ENCODE results near the gene TCL1A. TPM values are rescaled to one million over a fixed set of nuclear protein-coding genes. Genes with fewer than 3 reads are reported as not detected.
"Not testable (repeated sequence)": the region's sequence is repeated elsewhere in the genome, so short reads cannot be mapped to it uniquely, and the experiment has no call there.

Gene TCL1A, protein sequence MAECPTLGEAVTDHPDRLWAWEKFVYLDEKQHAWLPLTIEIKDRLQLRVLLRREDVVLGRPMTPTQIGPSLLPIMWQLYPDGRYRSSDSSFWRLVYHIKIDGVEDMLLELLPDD
- not detected for total RNA-seq

DNA sequence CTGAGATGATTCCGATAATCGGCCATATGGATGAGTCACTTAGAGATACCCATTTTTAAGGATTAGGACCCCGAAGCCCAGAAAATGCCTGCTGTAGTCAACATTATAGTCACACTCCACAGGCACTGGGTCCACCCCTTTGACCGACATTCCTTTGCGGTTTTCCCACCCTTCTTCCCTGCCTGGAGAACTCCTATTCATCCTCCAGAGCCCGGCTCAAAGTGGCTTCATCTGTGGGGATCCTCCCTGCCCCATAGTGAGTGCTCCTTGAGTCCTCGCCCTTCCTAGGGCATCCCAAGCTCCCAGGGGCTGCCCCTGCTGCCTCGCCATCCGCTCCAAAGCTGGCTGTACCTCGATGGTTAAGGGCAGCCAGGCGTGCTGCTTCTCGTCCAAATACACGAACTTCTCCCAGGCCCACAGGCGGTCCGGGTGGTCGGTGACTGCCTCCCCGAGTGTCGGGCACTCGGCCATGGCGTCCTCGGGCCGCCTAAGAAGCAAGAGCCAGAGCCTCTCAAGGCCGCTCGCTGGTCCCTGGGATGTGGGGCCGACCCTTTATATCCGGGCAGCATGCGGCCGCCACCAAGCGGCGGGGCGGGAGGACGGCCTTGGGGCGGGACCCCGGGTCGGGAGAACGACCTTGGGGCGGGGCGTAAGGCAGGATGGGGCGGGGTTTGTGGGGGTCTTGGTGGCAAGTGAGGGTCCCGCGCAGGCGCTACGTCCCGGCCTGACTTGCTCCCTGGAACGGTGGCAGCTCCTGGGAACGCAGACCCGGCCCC is at the start of gene TCL1A:
TCL1A (minus strand) TSS at position 530 of the 776 bp plus-strand sequence; CDS start at position 471, 59 bp downstream.
- ChIA-PET POLR2A (no interaction called here), CTCF (no interaction called here)
- Mint-ChIP-seq H3K4me1 (no peaks in the 10 kb centered on the region), H3K27ac (no peak within 1 kb of the TSS), H3K27me3 (peaks cover 12% of the 10 kb centered on the region), H3K36me3 (ENCODE audit: low read depth) (no peaks in the 10 kb centered on the region), H3K4me3 (no peak within 1 kb of the TSS), H3K9me3 (no peaks in the 10 kb centered on the region)
- DNase-seq, result no peak

DNA sequence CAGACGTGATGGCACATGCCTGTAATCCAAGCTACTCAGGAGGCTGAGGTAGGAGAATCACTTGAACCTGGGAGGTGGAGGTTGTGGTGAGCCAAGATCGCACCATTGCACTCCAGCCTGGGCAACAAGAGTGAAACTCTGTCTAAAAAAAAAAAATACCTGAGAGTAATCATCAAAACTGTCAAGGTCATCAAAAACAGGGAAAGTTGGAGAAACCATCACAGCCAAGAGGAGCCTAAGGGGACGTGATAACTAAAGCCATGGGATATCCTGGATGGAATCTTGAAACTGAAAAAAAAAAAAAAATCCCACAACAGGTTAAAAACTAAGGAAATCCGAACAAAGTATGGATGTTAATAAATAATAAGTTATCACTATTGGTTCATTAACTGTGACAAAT is 49.1 kb upstream of the TCL1A start:
- CTCF ChIA-PET, result interaction anchor here (0.9 kb wide), 1 partner anchor 11 kb away, joined by 3 read pairs; no protein-coding TSS in a partner anchor
- POLR2A ChIA-PET; DNase-seq; H3K36me3 Mint-ChIP-seq (ENCODE audit: low read depth); H3K27ac Mint-ChIP-seq; H3K4me1 Mint-ChIP-seq; H3K9me3 Mint-ChIP-seq; H3K27me3 Mint-ChIP-seq; H3K4me3 Mint-ChIP-seq: not testable (repeated sequence)

DNA sequence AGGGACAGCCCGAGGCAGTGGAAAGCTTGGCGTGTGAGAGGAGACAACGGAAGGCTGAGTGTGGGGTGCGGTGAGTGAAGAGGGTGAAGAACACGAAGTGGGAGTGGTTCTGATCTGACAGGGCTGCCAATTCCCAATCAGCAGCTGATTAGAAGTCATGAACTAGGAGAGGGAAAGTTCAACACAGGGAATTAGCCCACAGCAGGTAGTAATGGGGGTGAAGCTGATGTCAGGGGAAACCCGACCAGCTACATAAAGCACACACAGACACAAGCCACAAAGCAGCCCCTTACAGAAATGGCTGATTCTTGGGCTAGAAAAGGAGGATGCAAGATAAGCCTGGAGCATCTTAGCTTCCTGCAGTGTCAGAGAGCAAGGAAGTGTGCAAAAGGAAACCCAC is 47.5 kb upstream of the TCL1A start:
- peaks cover 4% of the 10 kb centered on the region for H3K27me3 Mint-ChIP-seq
- H3K27ac Mint-ChIP-seq, result no peak overlapping the region
- no peak for DNase-seq
- no peaks in the 10 kb centered on the region for H3K9me3 Mint-ChIP-seq
- ChIA-PET CTCF (interaction anchor here (1.6 kb wide), 1 partner anchor 12 kb away, joined by 4 read pairs; no protein-coding TSS in a partner anchor), POLR2A (no interaction called here)
- H3K36me3 Mint-ChIP-seq (ENCODE audit: low read depth), result no peaks in the 10 kb centered on the region
- H3K4me3 Mint-ChIP-seq, result no peak overlapping the region
- H3K4me1 Mint-ChIP-seq, result no peaks in the 10 kb centered on the region

DNA sequence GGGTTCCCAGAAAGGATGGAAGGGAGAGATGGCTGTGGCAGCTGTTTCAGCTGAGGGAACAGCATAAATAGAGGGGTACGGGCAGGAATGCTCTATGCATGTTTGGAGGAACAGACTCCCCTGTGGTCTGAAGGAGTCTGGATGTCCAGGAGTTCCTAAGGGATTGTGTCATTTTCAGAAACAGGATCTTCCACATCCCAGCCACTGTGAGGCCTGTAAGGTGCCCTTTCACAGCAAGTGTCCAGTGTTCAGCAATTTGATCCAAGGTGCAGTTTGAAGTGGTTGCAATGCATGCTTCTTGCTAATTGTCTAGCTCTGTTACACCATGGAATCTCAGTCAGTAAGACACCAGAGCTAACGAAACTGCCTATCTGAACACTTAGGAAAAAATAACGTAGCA is 46.7 kb upstream of the TCL1A start:
- H3K4me1 Mint-ChIP-seq, result no peaks in the 10 kb centered on the region
- H3K4me3 Mint-ChIP-seq, result no peak overlapping the region
- ChIA-PET CTCF (interaction anchor here (0.6 kb wide), 1 partner anchor 15 kb away, joined by 3 read pairs; no protein-coding TSS in a partner anchor), POLR2A (no interaction called here)
- no peaks in the 10 kb centered on the region for H3K36me3 Mint-ChIP-seq (ENCODE audit: low read depth)
- H3K27me3 Mint-ChIP-seq, result peaks cover 4% of the 10 kb centered on the region
- no peak overlapping the region for H3K27ac Mint-ChIP-seq
- no peaks in the 10 kb centered on the region for H3K9me3 Mint-ChIP-seq
- DNase-seq, result no peak

DNA sequence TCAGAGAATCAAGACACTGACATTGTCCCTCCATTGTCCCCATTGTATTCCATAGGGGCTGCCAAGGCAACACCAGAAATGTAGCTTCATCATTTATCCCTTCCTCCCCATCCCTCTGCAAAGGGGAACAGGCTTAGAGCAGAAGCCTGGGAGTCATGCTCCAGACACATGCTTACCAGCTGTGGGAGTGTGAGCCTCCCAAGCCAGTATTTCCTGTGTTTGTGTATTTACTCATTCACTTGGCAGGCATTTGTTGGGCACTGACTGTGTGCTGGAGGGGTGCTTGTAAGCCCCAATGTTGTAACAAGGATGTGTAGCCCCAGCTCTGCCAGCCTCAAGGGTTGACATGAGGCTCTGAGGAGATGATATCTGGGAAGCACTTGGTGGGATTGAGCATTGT is 46.0 kb upstream of the TCL1A start:
- POLR2A ChIA-PET, result no interaction called here
- CTCF ChIA-PET, result interaction anchor here (0.6 kb wide), 1 partner anchor 15 kb away, joined by 3 read pairs; no protein-coding TSS in a partner anchor
- no peak overlapping the region for H3K4me3 Mint-ChIP-seq

DNA sequence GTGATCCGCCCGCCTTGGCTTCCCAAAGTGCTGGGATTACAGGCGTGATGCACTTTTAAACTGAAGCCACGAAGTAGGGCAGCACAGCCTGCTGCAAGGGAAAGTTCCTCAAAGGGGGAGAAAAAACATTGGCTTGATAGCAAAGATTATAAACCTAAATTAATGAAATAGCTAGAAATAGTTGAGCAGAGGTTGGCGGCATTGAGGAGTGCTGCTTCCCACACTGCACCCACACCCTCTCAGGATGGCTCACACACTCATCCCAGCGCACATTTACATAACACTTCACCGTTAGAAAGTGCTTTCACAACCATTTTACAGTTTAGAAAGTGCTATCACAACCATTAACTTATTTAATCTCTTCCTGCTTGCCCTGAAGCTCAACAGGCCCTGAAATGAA is 44.4 kb upstream of the TCL1A start:
- H3K4me3 Mint-ChIP-seq, result no peak overlapping the region
- POLR2A ChIA-PET, result no interaction called here
- H3K27me3 Mint-ChIP-seq, result peaks cover 4% of the 10 kb centered on the region
- CTCF ChIA-PET, result no interaction called here
- H3K9me3 Mint-ChIP-seq, result no peaks in the 10 kb centered on the region
- no peaks in the 10 kb centered on the region for H3K4me1 Mint-ChIP-seq
- no peak for DNase-seq
- H3K36me3 Mint-ChIP-seq (ENCODE audit: low read depth), result no peaks in the 10 kb centered on the region
- H3K27ac Mint-ChIP-seq, result no peak overlapping the region

More for the DNA sequence above, 46.0 kb upstream of the TCL1A start:
- Mint-ChIP-seq H3K27me3 (peaks cover 4% of the 10 kb centered on the region), H3K36me3 (ENCODE audit: low read depth) (no peaks in the 10 kb centered on the region), H3K4me1 (no peaks in the 10 kb centered on the region), H3K27ac (no peak overlapping the region), H3K9me3 (no peaks in the 10 kb centered on the region)
- DNase-seq, result no peak

DNA sequence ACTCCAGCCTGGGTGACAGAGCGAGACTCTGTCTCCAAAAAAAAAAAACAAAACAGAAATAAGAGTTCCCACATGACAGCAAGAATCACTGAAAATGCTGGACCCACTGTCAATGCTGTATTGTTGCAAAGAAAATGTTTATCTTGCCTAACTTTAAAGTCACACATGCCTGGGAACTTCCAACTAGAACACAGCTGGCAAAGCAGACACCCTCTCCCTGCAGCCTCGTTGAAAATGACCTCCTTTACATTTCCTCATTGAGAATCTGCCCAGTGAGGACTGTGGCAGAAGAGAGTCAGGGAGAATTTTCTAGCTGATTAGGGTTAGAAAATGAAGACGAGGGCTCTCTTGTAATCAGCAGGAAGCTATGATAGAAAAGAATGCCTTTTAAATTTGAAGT is 42.8 kb upstream of the TCL1A start:
- Mint-ChIP-seq H3K4me1 (no peaks in the 10 kb centered on the region), H3K27ac (no peak overlapping the region), H3K9me3 (no peaks in the 10 kb centered on the region), H3K36me3 (ENCODE audit: low read depth) (no peaks in the 10 kb centered on the region), H3K27me3 (peaks cover 5% of the 10 kb centered on the region), H3K4me3 (no peak overlapping the region)
- ChIA-PET POLR2A (no interaction called here), CTCF (no interaction called here)
- no peak for DNase-seq

DNA sequence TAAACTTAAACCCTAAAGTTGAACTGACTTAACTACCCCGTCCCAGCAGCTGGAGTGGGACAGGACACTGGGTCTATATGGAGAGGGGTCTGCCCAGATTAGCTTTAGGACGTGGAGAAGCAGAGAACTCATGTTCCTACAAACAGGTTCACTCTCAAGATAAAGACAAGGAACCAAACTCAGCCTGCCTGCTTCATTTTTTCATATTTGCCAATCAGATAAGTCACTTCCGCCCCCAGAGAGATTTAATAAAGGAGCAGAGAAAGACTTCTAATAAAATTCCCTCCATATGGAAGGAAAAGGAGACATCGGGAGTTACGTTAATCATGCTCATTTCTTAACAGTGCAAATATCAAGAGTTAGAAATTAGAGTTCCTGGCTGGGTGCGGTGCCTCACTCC is 42.2 kb upstream of the TCL1A start:
- POLR2A ChIA-PET, result no interaction called here
- H3K9me3 Mint-ChIP-seq, result no peaks in the 10 kb centered on the region

DNA sequence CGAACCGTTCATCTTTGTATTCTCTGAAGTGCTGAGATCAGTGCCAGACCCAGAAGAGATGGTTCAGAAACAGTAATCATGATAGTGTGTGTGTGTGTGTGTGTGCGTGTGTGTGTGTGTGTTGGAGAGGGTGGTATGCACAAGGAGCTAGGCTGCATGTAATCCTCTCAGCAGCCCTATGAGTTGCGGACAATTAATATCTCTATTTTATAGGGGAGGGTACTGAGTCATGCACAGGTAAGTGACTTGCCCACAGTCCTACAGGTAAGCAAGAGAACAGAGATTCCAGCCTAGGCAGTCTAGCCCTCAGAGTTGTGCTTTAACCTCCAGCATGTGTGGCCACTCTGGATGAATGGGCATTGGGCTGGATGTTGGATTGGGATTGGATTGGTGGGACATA is 27.9 kb upstream of the TCL1A start:
- H3K36me3 Mint-ChIP-seq (ENCODE audit: low read depth), result no peaks in the 10 kb centered on the region
- peaks cover 5% of the 10 kb centered on the region for H3K9me3 Mint-ChIP-seq
- ChIA-PET CTCF (no interaction called here), POLR2A (no interaction called here)
- no peak overlapping the region for H3K4me3 Mint-ChIP-seq
- no peak for DNase-seq
- H3K27ac Mint-ChIP-seq, result no peak overlapping the region
- H3K4me1 Mint-ChIP-seq, result peaks cover 10% of the 10 kb centered on the region
- H3K27me3 Mint-ChIP-seq, result no peaks in the 10 kb centered on the region

More for the DNA sequence above, 42.2 kb upstream of the TCL1A start:
- CTCF ChIA-PET, result no interaction called here
- no peak overlapping the region for H3K4me3 Mint-ChIP-seq
- no peak overlapping the region for H3K27ac Mint-ChIP-seq
- H3K27me3 Mint-ChIP-seq, result peaks cover 5% of the 10 kb centered on the region
- H3K36me3 Mint-ChIP-seq (ENCODE audit: low read depth), result no peaks in the 10 kb centered on the region
- no peaks in the 10 kb centered on the region for H3K4me1 Mint-ChIP-seq
- DNase-seq, result no peak

DNA sequence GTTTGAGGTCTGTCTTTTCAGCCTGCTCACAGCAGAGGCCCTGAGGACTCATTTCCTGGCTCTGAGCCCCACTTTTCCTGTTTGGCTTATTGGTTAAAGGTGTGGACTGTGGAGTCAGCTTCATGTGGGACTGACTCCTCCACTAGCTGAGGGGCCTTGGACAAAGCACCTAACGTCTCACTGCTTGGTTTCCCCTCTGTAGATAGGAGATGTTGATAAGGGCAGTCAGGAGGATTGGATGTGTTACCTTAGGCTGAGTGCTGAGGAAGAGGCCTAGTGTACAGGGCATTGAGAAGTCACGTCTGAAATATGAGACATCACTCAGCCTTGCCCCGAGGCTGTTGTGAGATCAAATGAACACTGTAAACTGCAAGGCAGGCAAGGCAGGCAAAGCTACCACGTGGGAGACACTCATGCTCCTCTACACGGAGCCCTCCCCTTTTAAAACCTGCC is 27.1 kb upstream of the TCL1A start:
- Mint-ChIP-seq H3K27ac (no peak overlapping the region), H3K9me3 (peaks cover 5% of the 10 kb centered on the region), H3K4me3 (no peak overlapping the region), H3K4me1 (peaks cover 10% of the 10 kb centered on the region), H3K36me3 (ENCODE audit: low read depth) (no peaks in the 10 kb centered on the region), H3K27me3 (peaks cover 3% of the 10 kb centered on the region)
- DNase-seq, result no peak
- ChIA-PET POLR2A (no interaction called here), CTCF (no interaction called here)

DNA sequence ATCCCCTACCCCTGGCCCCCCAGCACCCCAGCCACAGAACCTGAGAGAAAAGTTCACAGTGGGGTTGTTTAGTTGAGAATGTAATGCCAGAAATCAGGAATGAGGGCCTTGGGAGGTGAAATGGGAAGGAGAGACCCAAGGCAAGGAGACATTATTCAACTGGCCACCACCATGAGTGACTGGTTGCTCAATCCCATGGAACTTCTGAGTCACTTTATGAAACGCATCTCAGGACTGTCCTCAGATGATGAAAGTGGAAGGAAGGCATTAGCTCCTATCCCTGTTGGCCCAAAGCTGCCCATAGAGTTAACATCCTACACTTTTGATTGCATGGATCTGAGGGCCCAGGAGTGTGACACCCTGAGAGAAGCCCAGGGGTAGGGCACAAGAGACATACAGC is 25.4 kb upstream of the TCL1A start:
- POLR2A ChIA-PET, result no interaction called here
- Mint-ChIP-seq H3K27me3 (peaks cover 5% of the 10 kb centered on the region), H3K4me1 (peaks cover 10% of the 10 kb centered on the region), H3K27ac (no peak overlapping the region), H3K4me3 (no peak overlapping the region), H3K36me3 (ENCODE audit: low read depth) (no peaks in the 10 kb centered on the region), H3K9me3 (peaks cover 5% of the 10 kb centered on the region)
- DNase-seq, result no peak
- CTCF ChIA-PET, result no interaction called here

DNA sequence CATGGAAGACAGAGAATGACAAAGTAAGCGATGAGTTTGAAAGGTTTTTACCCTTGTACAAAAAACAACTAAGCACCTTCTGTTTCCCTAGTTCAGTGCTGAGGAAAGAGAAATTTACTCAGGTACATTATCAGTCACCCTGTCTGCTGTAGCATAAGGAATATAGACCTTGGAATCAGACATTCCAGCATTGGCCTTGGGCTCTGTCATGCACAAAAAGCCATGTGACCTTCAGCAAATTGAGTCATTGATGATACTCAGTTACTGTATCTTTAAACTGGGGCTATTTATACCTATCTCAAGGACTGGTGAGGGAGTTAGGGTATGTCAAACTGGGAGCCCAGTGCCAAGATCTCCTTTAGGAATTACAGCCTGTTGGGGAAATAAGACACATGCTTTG is 19.3 kb upstream of the TCL1A start:
- H3K4me3 Mint-ChIP-seq, result no peak overlapping the region
- CTCF ChIA-PET, result no interaction called here
- H3K27ac Mint-ChIP-seq, result no peak overlapping the region
- peaks cover 14% of the 10 kb centered on the region for H3K27me3 Mint-ChIP-seq
- no peaks in the 10 kb centered on the region for H3K36me3 Mint-ChIP-seq (ENCODE audit: low read depth)
- H3K4me1 Mint-ChIP-seq, result no peaks in the 10 kb centered on the region
- POLR2A ChIA-PET, result no interaction called here
- DNase-seq, result no peak
- no peaks in the 10 kb centered on the region for H3K9me3 Mint-ChIP-seq

DNA sequence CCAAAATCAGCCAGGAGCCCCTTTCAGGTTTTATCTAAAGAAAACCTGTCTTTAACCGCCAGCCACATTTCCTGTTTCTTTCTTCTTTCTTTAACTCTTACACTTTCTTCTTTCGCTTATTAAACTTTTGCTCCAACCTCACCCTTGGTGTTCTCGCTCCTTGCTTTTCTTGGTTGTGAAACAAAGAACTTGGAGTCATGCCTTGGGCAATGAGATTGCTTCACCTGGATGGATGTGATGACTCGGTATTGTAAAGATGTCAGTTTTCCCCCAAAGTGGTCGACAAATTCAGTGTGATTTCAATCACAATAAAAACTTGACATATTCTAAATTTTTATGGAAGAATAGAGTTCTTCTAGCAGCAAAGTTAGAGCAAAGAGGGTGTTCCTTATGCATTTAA is 16.2 kb upstream of the TCL1A start:
- H3K4me3 Mint-ChIP-seq, result no peak overlapping the region
- H3K4me1 Mint-ChIP-seq, result no peaks in the 10 kb centered on the region
- no peaks in the 10 kb centered on the region for H3K36me3 Mint-ChIP-seq (ENCODE audit: low read depth)
- CTCF ChIA-PET, result no interaction called here
- H3K27me3 Mint-ChIP-seq, result peaks cover 9% of the 10 kb centered on the region
- DNase-seq, result no peak
- no peaks in the 10 kb centered on the region for H3K9me3 Mint-ChIP-seq
- POLR2A ChIA-PET, result no interaction called here
- no peak overlapping the region for H3K27ac Mint-ChIP-seq

DNA sequence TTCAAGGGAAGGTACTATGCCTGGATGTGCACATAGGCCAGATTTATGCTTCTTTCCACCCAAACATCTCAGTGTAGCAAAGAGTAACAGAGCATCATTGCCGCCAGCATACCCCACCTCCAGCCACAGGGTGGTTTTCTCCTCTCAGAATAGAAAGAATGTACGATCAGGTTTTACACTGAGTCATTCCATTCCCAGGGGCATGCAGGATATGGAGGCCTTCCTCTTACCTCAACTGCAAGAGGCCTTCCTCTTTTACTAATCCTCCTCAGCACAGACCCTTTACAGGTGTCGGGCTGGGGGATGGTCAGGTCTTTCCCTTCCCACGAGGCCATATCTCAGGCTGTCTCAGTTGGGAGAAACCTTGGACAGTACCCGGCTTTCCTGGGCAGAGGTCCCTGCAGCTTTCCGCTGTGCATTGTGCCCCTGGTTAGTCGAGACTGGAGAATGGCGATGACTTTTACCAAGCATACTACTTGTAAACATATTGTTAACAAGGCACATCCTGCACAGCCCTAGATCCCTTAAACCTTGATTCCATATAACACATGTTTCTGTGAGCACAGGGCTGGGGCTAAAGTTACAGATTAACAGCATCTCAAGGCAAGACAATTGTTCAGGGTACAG is 15.6 kb upstream of the TCL1A start:
- H3K36me3 Mint-ChIP-seq (ENCODE audit: low read depth); H3K4me1 Mint-ChIP-seq; POLR2A ChIA-PET; DNase-seq; H3K4me3 Mint-ChIP-seq; H3K9me3 Mint-ChIP-seq; H3K27ac Mint-ChIP-seq; CTCF ChIA-PET: not testable (repeated sequence)
- peaks cover 11% of the 10 kb centered on the region for H3K27me3 Mint-ChIP-seq

Measured in activated CD4-positive, alpha-beta memory T cell treated with anti-CD3 and anti-CD28 coated beads, Interleukin-2, amount 10 ng/mL, durations not matched to agents 7 days and 5 days (primary cell).